GM18951 (cell line): Measurements from ENCODE around the gene ADORA1.

Source experiments
- POLR2A ChIP-seq: IDR thresholded peaks from 4 replicates; pipeline ENCODE4 v1.6.1; 2011; ENCODE audit warnings: mild to moderate bottlenecking; ENCODE audit not compliant: insufficient read length, insufficient read depth; ENCODE audit errors: extremely low read depth
- in situ Hi-C: fragments of 300-500 bp; cut with MboI; formaldehyde crosslinking; loops from one replicate; pipeline ENCODE4 v1.12.0; 2022; ENCODE audit warnings: low sequenced_read_pairs, mixed read lengths, inconsistent platforms; ENCODE audit not compliant: unreplicated experiment

Gene ADORA1

DNA sequence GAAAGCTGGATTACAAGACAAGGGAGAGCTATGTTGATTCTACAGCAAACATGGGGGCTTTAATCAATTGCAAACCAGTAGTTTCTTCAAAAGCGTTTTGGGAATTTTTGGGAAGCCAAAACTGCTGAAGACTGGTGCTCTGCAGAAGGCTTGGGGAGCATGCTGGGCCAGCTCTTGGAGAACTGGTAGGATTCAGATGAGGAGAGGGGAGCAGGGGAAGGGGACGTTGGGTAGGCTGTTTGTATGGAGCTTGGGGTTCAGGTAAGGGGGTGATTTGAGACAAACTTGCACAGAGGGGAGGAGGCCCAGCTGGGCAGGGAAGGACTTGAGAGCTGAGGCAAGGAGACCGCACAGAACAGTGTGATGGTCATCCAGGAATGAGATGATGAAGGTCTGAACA lies 39.1 kb upstream of the ADORA1 start:
- in situ Hi-C loops = no loop called here
- no peak for TF ChIP-seq POLR2A

- in situ Hi-C loops = no loop called here
- TF ChIP-seq POLR2A = no peak
Measured at GRCh38 chr1:203089001-203089650, 38.4 kb upstream of the ADORA1 start.

GRCh38 chr1:203089651-203090045 lies 37.9 kb upstream of the ADORA1 start:
- TF ChIP-seq POLR2A = no peak
- in situ Hi-C loops = no loop called here

GRCh38 chr1:203090421-203091198 lies 36.9 kb upstream of the ADORA1 start:
- in situ Hi-C loops = no loop called here
- TF ChIP-seq POLR2A = no peak

DNA sequence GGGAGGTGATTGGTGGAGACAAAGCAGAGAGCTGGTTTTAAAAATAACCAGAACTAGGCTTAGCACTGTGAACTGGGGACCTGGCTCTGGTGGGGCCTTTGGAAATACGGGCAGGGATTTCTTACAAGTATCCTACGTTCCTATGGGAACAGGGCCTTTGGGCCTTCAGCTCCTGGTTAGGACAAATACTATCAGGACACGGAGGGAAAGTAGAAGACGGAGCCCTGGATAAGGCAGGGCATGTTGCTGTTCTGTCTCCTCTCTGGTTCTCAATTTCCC lies 36.4 kb upstream of the ADORA1 start:
- TF ChIP-seq POLR2A = no peak
- in situ Hi-C loops = no loop called here

- in situ Hi-C loops = no loop called here
- no peak for TF ChIP-seq POLR2A
Measured at GRCh38 chr1:203091761-203092330, 35.7 kb upstream of the ADORA1 start.

DNA sequence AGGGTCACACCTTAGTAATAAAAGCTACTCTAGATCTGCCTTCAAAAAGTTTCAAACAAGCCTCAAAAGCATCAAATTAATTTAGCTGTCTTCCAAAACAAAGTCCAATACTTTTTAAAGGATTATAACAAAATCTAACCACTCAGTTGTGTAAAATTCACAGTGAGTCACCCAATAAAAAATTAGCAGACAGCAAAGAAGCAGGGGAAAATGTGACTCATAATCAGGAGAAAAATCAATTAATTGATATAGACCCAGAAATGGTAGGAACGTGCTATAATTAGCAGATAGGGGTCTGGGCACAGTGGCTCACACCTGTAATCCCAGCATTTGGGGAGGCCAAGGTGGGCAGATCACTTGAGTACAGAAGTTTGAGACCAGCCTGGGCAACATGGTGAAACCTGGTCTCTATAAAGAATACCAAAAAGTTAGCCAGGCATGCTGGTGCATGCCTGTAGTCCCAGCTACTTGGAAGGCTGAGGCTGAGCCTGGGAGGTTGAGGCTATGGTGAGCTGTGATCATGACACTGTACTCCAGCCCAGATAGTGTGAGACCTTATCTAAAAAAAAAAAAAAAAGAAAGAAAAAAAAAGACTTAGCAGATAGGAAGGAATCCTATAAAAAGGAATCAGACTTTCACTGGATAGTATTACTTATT lies 33.6 kb upstream of the ADORA1 start:
- no peak for TF ChIP-seq POLR2A
- in situ Hi-C loops = no loop called here

DNA sequence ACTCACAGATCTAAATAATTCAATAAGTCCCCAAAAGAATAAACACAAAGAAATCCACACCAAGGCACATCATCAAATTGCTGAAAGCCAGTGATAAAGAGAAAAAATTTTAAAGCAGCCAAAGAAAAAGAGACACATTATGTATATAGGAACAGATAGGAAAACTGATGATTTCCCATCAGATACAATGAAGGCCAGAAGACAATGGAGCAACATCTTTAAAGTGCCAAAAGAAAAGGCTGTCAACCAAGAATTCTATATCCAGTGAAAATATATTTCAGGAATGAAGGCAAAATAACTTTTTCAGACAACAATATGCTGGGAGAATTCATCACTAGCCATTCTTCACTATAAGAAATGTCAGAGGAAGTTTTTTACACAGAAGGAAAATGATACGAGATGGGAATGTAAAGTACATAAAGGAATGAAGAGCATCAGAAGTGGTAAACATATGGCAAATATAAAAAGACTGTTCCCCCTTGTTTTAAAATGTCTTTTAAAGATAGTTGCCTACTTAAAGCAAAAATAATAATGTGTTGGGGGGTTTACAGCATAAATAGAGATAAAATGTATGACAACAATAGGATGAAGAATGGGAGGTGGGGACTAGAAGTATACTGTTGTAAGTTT lies 32.4 kb upstream of the ADORA1 start:
- no peak for TF ChIP-seq POLR2A
- in situ Hi-C loops = no loop called here

GRCh38 chr1:203096566-203096965 lies 31.0 kb upstream of the ADORA1 start:
- no peak for TF ChIP-seq POLR2A
- in situ Hi-C loops = no loop called here

- in situ Hi-C loops = no loop called here
Measured at GRCh38 chr1:203097001-203097400, 30.5 kb upstream of the ADORA1 start.

DNA sequence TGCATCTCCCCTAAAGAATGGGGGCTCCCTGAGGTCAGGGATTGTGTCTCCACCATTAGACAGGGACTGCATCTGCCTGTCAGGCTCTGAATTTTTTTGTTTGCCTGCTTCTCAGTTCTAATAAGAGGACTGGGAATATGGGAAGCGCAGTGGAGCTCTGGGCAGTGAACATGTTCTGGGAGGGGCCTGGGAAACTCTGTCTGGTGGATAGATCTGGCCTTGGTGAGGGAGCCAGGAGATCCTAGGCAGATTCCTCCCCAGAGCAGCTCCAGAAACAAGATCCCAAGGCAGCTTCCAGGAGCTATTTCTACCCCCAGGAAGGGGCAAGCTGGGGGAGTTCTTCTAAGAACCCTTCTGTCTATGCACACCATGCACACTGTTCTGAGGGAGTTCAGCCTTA lies 29.1 kb upstream of the ADORA1 start:
- no peak for TF ChIP-seq POLR2A
- in situ Hi-C loops = no loop called here

More at GRCh38 chr1:203097001-203097400, 30.5 kb upstream of the ADORA1 start:
- no peak for TF ChIP-seq POLR2A

DNA sequence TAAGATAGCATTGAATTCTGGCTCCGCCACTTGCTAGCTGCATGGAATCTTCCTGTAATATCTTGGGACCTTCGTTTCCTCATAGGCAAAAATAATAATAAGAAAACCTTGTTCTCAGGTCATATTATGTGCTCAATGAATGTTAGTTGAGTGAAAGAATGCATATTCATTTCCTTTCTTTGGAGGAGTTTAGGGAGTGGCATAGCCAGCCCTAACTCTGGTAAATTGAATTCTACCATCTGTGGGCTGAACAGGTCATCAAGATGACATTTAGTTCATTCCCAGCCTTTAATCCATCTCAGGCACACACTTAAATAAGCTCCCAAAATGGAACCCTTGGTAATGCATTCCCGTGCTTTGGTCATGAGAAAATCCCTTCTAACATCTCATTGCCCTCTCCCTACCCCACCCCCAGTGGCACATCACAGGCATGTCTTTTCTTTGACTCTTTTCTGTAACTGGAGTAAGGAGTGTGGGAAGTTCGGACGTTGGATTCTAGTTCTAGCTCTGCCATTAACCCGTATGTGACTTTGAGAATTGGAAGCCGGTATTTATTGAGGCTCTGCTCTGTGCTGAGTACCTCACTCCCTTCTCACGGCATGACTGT lies 28.5 kb upstream of the ADORA1 start:
- in situ Hi-C loops = no loop called here
- TF ChIP-seq POLR2A = no peak
